Activated T-cell treated with anti-CD3 and anti-CD28 coated beads, Interleukin-2, amount 50 U/mL, for 4 hours (primary cell): ENCODE measurements around the gene TACR1. TPM values are rescaled to one million over a fixed set of nuclear protein-coding genes. Genes with fewer than 3 reads are reported as not detected.

Source experiments
- ATAC-seq, 2 donors: fragments of 200-7000 bp; cut with Tn5 transposase; one replicate each; pipeline ENCODE4 v1.10.0; 2021
- DNase-seq: peaks from one replicate; pipeline ENCODE4 v3.0.0-alpha.2; 2020
- H3K27me3 Mint-ChIP-seq: one replicate; pipeline ENCODE4 v1.8.0; 2021; ENCODE audit warnings: low read depth, mixed read lengths
- H3K36me3 Mint-ChIP-seq: one replicate; pipeline ENCODE4 v1.8.0; 2022; ENCODE audit warnings: mixed read lengths; ENCODE audit not compliant: insufficient read depth
- H3K4me1 Mint-ChIP-seq: one replicate; pipeline ENCODE4 v1.8.0; 2021; ENCODE audit warnings: low read depth, mixed read lengths
- H3K4me3 Mint-ChIP-seq: one replicate; pipeline ENCODE4 v1.8.0; 2021; ENCODE audit warnings: mild to moderate bottlenecking, moderate library complexity, mixed read lengths
- H3K9me3 Mint-ChIP-seq: one replicate; pipeline ENCODE4 v1.8.0; 2021; ENCODE audit warnings: mixed read lengths
- total RNA-seq, 3 donors: library from RNA; stranded (reverse); gene quantifications; one replicate each; pipeline ENCODE4 v1.2.1, GENCODE V29; 2021

Gene TACR1
- total RNA-seq, 3 donors from 2014 or later: not detected

GRCh38 chr2:75047992-75048625 lies 151.2 kb downstream of the TACR1 start:
- H3K4me1 Mint-ChIP-seq: no peaks in the 10 kb centered on the region
- peaks cover 10% of the 10 kb centered on the region for H3K36me3 Mint-ChIP-seq
- H3K27me3 Mint-ChIP-seq: no peaks in the 10 kb centered on the region
- ATAC-seq (no peak), DNase-seq (no peak)
- H3K9me3 Mint-ChIP-seq: no peaks in the 10 kb centered on the region
- H3K4me3 Mint-ChIP-seq: no peak overlapping the region

DNA sequence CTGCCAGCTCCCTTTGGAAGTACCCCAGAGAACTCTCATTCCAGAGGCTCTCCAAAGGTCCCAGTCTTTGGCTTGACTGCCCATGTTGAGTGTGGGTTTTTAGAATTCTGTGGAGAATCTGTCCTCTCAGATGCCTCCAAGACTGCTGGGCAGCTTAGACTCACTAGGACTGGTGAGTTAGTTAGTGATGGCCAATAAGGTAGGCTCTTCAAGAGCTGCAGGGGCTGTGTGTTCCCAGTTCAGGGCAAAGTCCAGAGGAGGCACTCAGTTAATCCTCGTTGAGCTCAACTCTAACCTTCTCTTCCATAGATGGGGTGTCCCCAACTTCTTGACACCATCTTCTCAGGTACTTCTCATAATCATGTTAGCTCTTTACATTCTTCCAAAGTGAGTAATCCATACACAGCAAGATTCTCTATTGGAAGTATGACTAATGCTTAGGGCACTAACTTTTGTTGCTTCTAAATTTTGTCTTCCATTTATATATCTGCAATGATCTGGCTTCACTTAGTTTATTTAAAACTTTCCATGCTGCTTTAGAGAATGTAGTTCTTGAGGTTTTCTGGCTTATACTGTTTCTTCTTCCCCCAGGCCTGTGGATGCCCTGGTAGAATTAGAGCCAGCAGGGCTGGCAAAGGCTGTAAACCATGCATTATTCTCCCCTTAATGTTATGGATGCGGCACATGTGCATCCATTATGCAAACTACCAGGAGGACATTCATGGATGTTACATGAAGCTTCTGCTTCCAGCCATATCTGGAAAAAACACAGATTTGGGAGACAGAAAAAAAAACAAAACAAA lies 151.9 kb downstream of the TACR1 start:
- Mint-ChIP-seq H3K9me3 (no peaks in the 10 kb centered on the region), H3K27me3 (no peaks in the 10 kb centered on the region), H3K4me1 (no peaks in the 10 kb centered on the region), H3K4me3 (no peak overlapping the region), H3K36me3 (peaks cover 12% of the 10 kb centered on the region)
- no peak for ATAC-seq
- no peak for DNase-seq

DNA sequence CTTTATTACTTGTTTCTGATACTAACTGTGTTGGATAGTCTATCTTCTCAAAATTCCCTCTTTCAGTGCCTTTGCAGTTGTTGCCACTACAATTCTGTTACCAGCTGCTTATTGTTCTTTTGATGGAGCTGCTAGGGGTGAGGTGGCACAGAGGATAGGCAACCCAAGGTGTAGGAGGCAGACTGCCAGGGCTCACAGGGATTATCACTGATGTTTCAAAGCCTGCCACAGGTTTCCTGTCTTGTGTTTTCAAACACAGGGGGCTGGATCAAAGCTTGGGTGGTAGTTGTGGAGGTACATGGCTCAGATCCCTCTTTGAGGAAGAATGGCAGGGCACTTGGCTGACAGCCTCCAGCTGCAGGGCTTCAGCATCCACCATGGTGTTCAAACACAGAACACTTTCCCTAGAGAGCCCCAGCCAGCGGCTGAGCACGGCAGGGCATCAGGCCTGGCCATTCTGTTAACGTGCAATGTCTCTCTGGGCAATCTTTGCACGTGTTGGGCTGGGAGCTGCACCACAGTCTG lies 153.7 kb downstream of the TACR1 start:
- peaks cover 5% of the 10 kb centered on the region for H3K36me3 Mint-ChIP-seq
- no peaks in the 10 kb centered on the region for H3K27me3 Mint-ChIP-seq
- no peak for ATAC-seq

GRCh38 chr2:75044291-75044690 lies 155.0 kb downstream of the TACR1 start:
- H3K27me3 Mint-ChIP-seq: no peaks in the 10 kb centered on the region
- peaks cover 3% of the 10 kb centered on the region for H3K4me1 Mint-ChIP-seq
- DNase-seq (no peak), ATAC-seq (no peak)
- no peaks in the 10 kb centered on the region for H3K9me3 Mint-ChIP-seq
- no peak overlapping the region for H3K4me3 Mint-ChIP-seq
- peaks cover 5% of the 10 kb centered on the region for H3K36me3 Mint-ChIP-seq

More for the DNA sequence above, 153.7 kb downstream of the TACR1 start:
- H3K4me1 Mint-ChIP-seq: peaks cover 3% of the 10 kb centered on the region
- DNase-seq: no peak
- H3K9me3 Mint-ChIP-seq: no peaks in the 10 kb centered on the region
- no peak overlapping the region for H3K4me3 Mint-ChIP-seq

GRCh38 chr2:75042823-75043222 lies 156.5 kb downstream of the TACR1 start:
- H3K4me3 Mint-ChIP-seq: no peak overlapping the region
- H3K9me3 Mint-ChIP-seq: no peaks in the 10 kb centered on the region
- peaks cover 3% of the 10 kb centered on the region for H3K4me1 Mint-ChIP-seq
- ATAC-seq (no peak), DNase-seq (no peak)
- H3K27me3 Mint-ChIP-seq: no peaks in the 10 kb centered on the region
- peaks cover 5% of the 10 kb centered on the region for H3K36me3 Mint-ChIP-seq

GRCh38 chr2:75041731-75042600 lies 157.4 kb downstream of the TACR1 start:
- ATAC-seq (no peak), DNase-seq (no peak)
- no peaks in the 10 kb centered on the region for H3K9me3 Mint-ChIP-seq
- H3K4me3 Mint-ChIP-seq: no peak overlapping the region
- no peaks in the 10 kb centered on the region for H3K27me3 Mint-ChIP-seq
- peaks cover 3% of the 10 kb centered on the region for H3K4me1 Mint-ChIP-seq
- peaks cover 5% of the 10 kb centered on the region for H3K36me3 Mint-ChIP-seq

DNA sequence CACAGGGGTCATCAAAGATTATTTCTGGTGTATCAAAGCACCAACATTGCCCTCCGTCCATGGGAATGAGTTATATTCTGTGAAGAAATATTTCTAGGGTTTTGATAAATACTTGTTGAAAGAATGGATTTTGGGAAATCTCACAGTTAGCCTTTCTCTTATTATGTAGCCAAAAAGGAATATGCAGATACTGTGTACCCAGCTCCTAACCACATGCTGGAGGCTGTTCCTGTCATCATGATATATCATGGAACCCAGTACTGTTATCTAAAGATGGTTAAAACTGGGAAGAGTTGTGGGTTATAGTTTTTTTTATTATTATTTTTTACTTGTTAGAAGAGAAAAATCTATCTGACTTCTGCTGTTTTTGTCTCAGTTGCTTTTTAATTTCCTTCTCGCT lies 158.1 kb downstream of the TACR1 start:
- Mint-ChIP-seq H3K4me3 (no peak overlapping the region), H3K9me3 (no peaks in the 10 kb centered on the region), H3K27me3 (no peaks in the 10 kb centered on the region), H3K4me1 (peaks cover 3% of the 10 kb centered on the region), H3K36me3 (peaks cover 3% of the 10 kb centered on the region)
- DNase-seq (no peak), ATAC-seq (no peak)

DNA sequence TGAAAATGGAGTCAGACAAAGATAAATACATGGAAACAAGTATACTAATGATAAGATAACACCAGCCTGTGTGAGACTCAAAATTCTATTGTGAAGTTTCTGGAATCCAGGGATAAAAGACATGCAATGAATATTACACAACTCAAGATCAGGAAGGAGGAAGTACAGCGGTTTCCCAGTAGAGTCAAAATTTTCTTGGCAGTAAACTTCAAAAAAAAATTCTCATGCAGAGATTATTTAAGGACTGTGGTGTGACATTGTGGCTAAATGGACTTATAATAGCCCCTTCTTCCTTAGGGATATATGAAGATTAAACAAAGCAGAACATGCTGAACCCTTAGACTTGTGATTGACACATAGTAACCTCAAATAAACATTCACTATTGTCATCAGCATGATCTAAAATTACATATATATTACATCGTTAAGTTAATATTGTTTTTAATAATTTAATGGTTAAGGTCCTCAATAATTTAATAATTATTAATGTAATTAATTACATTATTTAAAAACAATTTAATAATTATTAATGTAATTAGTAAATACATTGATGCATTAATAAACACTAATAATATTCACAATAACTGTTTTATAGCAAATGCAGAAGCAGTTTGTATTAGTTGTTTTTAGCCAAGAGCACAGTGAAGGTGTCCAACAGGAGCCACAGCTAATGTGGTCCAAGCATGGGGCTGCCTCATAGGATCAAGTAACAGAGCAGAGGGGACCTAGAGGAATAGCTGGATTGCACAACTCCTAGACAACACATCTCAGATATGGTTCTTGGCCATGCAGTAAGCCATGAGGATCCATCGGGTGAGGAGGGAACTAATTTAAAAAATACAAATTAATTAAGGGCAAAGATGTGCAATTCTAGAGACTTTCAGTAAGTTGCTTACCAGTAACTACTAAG lies 163.6 kb downstream of the TACR1 start:
- ATAC-seq: no peak

GRCh38 chr2:75033516-75033915 lies 165.8 kb downstream of the TACR1 start:
- no peaks in the 10 kb centered on the region for H3K36me3 Mint-ChIP-seq
- ATAC-seq: no peak
- H3K4me1 Mint-ChIP-seq: no peaks in the 10 kb centered on the region
- H3K4me3 Mint-ChIP-seq: no peak overlapping the region
- H3K27me3 Mint-ChIP-seq: no peaks in the 10 kb centered on the region
- H3K9me3 Mint-ChIP-seq: no peaks in the 10 kb centered on the region
- no peak for DNase-seq

More for the DNA sequence above, 163.6 kb downstream of the TACR1 start:
- Mint-ChIP-seq H3K4me3 (no peak overlapping the region), H3K9me3 (no peaks in the 10 kb centered on the region), H3K27me3 (no peaks in the 10 kb centered on the region), H3K4me1 (no peaks in the 10 kb centered on the region), H3K36me3 (no peaks in the 10 kb centered on the region)
- DNase-seq: no peak

- no peaks in the 10 kb centered on the region for H3K36me3 Mint-ChIP-seq
These were observed 167.2 kb downstream of the TACR1 start for GRCh38 chr2:75031906-75032803.

DNA sequence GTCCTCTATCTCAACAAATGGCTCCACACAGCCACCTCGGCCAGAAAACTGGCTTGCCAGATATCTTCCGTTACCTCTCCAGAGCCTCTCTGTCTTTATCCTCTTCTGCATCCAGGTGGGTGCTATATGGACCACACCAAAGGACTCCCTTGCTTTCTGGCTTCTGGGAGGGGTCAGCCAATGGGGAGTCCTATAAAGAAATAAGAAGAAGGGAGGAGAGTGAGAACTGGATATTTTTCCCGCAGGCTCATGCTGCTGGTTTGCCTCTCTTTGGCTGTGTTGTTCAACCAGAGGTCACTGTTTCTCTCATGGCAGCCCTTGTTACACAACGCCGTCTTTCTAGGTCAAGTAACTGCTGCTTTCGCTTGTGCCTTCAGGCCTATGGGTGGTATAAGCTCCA lies 168.1 kb downstream of the TACR1 start:
- H3K4me3 Mint-ChIP-seq: no peak overlapping the region
- no peaks in the 10 kb centered on the region for H3K36me3 Mint-ChIP-seq
- no peaks in the 10 kb centered on the region for H3K4me1 Mint-ChIP-seq
- H3K9me3 Mint-ChIP-seq: no peaks in the 10 kb centered on the region
- ATAC-seq (no peak), DNase-seq (no peak)
- no peaks in the 10 kb centered on the region for H3K27me3 Mint-ChIP-seq

More at GRCh38 chr2:75031906-75032803, 167.2 kb downstream of the TACR1 start:
- DNase-seq (no peak), ATAC-seq (no peak)
- Mint-ChIP-seq H3K4me3 (no peak overlapping the region), H3K27me3 (no peaks in the 10 kb centered on the region), H3K9me3 (no peaks in the 10 kb centered on the region), H3K4me1 (no peaks in the 10 kb centered on the region)

GRCh38 chr2:75030218-75031009 lies 168.9 kb downstream of the TACR1 start:
- ATAC-seq: no peak
- DNase-seq: no peak

More at GRCh38 chr2:75030218-75031009, 168.9 kb downstream of the TACR1 start:
- Mint-ChIP-seq H3K4me3 (no peak overlapping the region), H3K36me3 (no peaks in the 10 kb centered on the region), H3K4me1 (no peaks in the 10 kb centered on the region), H3K9me3 (no peaks in the 10 kb centered on the region), H3K27me3 (no peaks in the 10 kb centered on the region)
